Smooth muscle cell (in vitro differentiated cells): ENCODE results near the gene PALM. TPM values are rescaled to one million over a fixed set of nuclear protein-coding genes. Genes with fewer than 3 reads are reported as not detected.
"Not testable (repeated sequence)": the region's sequence is repeated elsewhere in the genome, so short reads cannot be mapped to it uniquely, and the experiment has no call there.

Experiments
- DNase-seq: peaks from one replicate; lab custom pipeline; 2025; ENCODE audit not compliant: unreplicated experiment; lab: John Stamatoyannopoulos, UW
- H2AFZ ChIP-seq: fragments of 200-600 bp; sonication (generic); 2 replicates; pipeline ENCODE4 v1.6.0; 2016; ENCODE audit warnings: antibody characterized with exemption, low read depth, mild to moderate bottlenecking
- H3F3A ChIP-seq: fragments of 200-600 bp; sonication (generic); 2 replicates; pipeline ENCODE4 v1.6.0; 2017; ENCODE audit warnings: antibody characterized with exemption, low read depth
- H3K27ac ChIP-seq: fragments of 200-600 bp; sonication (generic); 2 replicates; pipeline ENCODE4 v1.5.1; 2016; ENCODE audit warnings: low read depth, mild to moderate bottlenecking
- H3K27me3 ChIP-seq: fragments of 200-600 bp; sonication (generic); 2 replicates; pipeline ENCODE4 v1.6.1; 2016; ENCODE audit warnings: low read depth, mild to moderate bottlenecking
- H3K36me3 ChIP-seq: fragments of 200-600 bp; sonication (generic); 2 replicates; pipeline ENCODE4 v1.5.1; 2016; ENCODE audit warnings: low read depth
- H3K4me1 ChIP-seq: fragments of 200-600 bp; sonication (generic); 2 replicates; pipeline ENCODE4 v1.5.1; 2016; ENCODE audit warnings: low read depth
- H3K4me2 ChIP-seq: fragments of 200-600 bp; sonication (generic); 2 replicates; pipeline ENCODE4 v1.6.0; 2016; ENCODE audit warnings: mild to moderate bottlenecking
- H3K4me3 ChIP-seq: fragments of 200-600 bp; sonication (generic); 2 replicates; pipeline ENCODE4 v1.5.1; 2016; ENCODE audit warnings: mild to moderate bottlenecking
- H3K79me2 ChIP-seq: fragments of 200-600 bp; sonication (generic); 2 replicates; pipeline ENCODE4 v1.6.0; 2016; ENCODE audit warnings: low read depth, mild to moderate bottlenecking
- H3K9ac ChIP-seq: fragments of 200-600 bp; sonication (generic); 2 replicates; pipeline ENCODE4 v1.6.0; 2016; ENCODE audit warnings: low read depth
- H3K9me3 ChIP-seq: fragments of 200-600 bp; sonication (generic); replicated peaks from 2 replicates; pipeline ENCODE4 v1.5.1; 2016; ENCODE audit warnings: low read depth
- H4K20me1 ChIP-seq: fragments of 200-600 bp; sonication (generic); 2 replicates; pipeline ENCODE4 v1.6.0; 2016; ENCODE audit warnings: low read depth
- WGBS: methylation state at CpG from one replicate; pipeline ENCODE4 v1.1.7; 2016; ENCODE audit warnings: low lambda C conversion rate; 5-methylcytosine and 5-hydroxymethylcytosine counted together
- polyA plus RNA-seq: library from polyadenylated mRNA; unstranded; fragments of >200 nt; fragmentation: Nextera tagmentation; extraction: Ambion mirVana; gene quantifications from 2 replicates; pipeline ENCODE4 v1.2.1, GENCODE V29; 2016
- total RNA-seq: library from RNA; depleted of rRNA; stranded (reverse); fragments of >200 nt; gene quantifications from 2 replicates; pipeline ENCODE4 v1.2.3, GENCODE V29; 2014
- TF ChIP-seq, protein P1 (sequence below): fragments of 200-600 bp; sonication (generic); IDR thresholded peaks from 2 replicates; pipeline ENCODE4 v1.5.1; 2017; ENCODE audit warnings: borderline replicate concordance, mild to moderate bottlenecking, antibody characterized with exemption; ENCODE audit not compliant: insufficient read depth, poor library complexity, severe bottlenecking

PALM gene
- total and polyA plus RNA-seq, 2 experiments from 2014 or later = 11.1 to 16.6 TPM

DNA sequence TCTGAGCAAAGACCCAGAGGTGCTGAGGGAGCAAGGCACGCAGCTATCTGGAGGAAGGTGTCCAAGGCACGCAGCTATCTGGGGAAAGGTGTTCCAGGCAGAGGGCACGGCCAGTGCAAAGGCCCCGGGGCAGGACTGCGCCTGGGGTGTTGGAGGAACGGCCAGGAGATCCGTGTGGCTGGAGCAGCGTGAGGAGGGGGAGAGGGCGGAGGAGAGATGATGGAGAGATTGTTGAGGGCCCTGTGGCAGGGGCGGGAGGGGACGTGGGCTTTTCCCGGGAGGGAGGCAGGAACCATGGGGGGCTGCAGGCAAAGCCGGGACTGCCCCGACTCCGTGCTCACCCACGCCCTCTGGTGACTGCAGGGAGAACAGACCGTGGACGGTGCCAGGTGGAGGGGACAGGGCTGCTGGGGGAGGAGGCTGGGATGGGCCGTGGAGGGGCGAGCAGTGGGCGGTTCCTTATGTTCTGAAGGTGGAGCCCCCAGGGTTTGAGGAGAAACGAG is 28.9 kb downstream of the PALM start:
- no peaks in the 10 kb centered on the region for H3K79me2 ChIP-seq
- 59% methylated on average over 13 of the region's 22 CpGs for WGBS
- H4K20me1 ChIP-seq = no peaks in the 10 kb centered on the region
- H3K4me3 ChIP-seq = no peak overlapping the region
- H3K27me3 ChIP-seq = no peaks in the 10 kb centered on the region
- no peak overlapping the region for H3K27ac ChIP-seq
- no peaks in the 10 kb centered on the region for H3K36me3 ChIP-seq
- no peak for DNase-seq
- H3K9me3 ChIP-seq = no peaks in the 10 kb centered on the region
- TF ChIP-seq, protein P1, sequence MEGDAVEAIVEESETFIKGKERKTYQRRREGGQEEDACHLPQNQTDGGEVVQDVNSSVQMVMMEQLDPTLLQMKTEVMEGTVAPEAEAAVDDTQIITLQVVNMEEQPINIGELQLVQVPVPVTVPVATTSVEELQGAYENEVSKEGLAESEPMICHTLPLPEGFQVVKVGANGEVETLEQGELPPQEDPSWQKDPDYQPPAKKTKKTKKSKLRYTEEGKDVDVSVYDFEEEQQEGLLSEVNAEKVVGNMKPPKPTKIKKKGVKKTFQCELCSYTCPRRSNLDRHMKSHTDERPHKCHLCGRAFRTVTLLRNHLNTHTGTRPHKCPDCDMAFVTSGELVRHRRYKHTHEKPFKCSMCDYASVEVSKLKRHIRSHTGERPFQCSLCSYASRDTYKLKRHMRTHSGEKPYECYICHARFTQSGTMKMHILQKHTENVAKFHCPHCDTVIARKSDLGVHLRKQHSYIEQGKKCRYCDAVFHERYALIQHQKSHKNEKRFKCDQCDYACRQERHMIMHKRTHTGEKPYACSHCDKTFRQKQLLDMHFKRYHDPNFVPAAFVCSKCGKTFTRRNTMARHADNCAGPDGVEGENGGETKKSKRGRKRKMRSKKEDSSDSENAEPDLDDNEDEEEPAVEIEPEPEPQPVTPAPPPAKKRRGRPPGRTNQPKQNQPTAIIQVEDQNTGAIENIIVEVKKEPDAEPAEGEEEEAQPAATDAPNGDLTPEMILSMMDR = peak; percentile 44
- no peak overlapping the region for H2AFZ ChIP-seq
- H3F3A ChIP-seq = no peaks in the 10 kb centered on the region
- no peak overlapping the region for H3K4me2 ChIP-seq
- no peaks in the 10 kb centered on the region for H3K4me1 ChIP-seq
- no peak overlapping the region for H3K9ac ChIP-seq

DNA sequence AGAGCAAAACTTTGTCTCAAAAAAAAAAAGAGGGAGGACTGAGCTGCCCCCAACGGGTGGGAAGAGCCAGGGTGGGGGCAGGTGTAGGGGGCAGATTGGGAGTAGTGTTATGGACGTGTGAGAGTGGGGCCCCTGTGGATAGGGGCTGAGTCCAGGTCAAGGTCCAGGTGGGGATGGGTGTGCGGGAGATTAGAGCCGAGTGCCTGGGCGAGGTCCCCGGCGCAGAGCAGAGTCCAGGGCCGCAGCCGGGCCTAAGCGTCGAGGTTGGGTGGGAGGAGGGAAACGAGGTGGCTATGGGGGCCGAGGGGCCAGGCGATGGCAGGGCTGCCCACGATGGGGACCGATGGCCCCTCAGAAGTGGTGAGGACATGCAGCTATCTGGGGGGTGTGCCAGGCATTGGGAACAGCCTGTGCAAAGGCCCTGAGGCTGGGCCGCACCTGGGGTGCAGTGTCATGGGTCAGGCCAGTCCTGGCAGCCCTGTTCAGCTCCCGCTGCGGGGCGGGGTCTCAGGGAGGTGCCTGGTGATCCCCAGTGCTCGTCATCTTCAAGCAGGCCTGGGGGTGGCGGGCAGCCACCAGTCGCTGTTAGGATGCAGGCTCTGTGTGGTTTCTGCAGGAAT is 29.9 kb downstream of the PALM start:
- no peak for DNase-seq
- H3K27ac ChIP-seq = no peak overlapping the region
- no peaks in the 10 kb centered on the region for H3K79me2 ChIP-seq
- no peaks in the 10 kb centered on the region for H3F3A ChIP-seq
- TF ChIP-seq, protein P1 = no peak
- no peaks in the 10 kb centered on the region for H3K9me3 ChIP-seq
- no peaks in the 10 kb centered on the region for H3K36me3 ChIP-seq
- H4K20me1 ChIP-seq = no peaks in the 10 kb centered on the region
- H3K9ac ChIP-seq = no peak overlapping the region
- WGBS = 94% methylated on average over 20 of the region's 23 CpGs
- H3K27me3 ChIP-seq = no peaks in the 10 kb centered on the region
- no peak overlapping the region for H3K4me3 ChIP-seq
- no peaks in the 10 kb centered on the region for H3K4me1 ChIP-seq
- H3K4me2 ChIP-seq = no peak overlapping the region
- no peak overlapping the region for H2AFZ ChIP-seq

DNA sequence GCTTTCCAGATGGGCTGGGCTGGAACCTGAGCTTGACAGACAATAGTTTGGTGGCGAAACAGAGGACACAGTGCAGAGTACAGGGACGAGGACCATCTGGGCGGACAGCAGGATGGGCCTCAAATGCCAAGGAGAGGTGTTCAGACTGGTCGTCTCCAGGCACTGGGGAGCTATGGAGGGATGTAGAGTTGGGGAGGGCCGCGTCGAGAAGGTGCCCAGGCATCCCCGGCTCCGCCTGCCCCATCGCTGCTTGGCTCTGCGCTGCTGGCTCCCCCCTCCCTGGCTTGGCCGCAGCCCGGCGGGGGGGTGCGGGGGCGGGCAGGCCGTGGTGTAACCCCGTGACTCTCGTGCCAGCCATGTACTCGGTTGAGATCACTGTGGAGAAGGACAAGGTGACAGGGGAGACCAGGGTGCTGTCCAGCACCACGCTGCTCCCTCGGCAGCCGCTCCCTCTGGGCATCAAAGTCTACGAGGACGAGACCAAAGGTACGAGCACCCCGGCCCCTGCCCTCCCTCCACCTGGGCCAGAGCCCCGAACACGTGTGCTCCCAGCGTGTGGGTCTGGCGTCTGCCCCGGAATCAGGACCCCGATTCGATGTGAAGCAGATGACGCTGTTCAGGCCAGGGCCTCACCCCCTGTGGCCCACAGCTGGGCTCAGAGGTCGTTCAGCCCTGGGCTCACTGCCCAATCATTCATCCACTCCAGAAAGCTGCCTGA is 31.4 kb downstream of the PALM start:
- no peaks in the 10 kb centered on the region for H3K27me3 ChIP-seq
- H3K9ac ChIP-seq = no peak overlapping the region
- no peaks in the 10 kb centered on the region for H3F3A ChIP-seq
- no peaks in the 10 kb centered on the region for H3K79me2 ChIP-seq
- no peaks in the 10 kb centered on the region for H3K9me3 ChIP-seq
- no peaks in the 10 kb centered on the region for H3K36me3 ChIP-seq
- WGBS = 95% methylated on average over 26 of the region's 36 CpGs
- no peak for DNase-seq
- H4K20me1 ChIP-seq = no peaks in the 10 kb centered on the region
- H3K4me1 ChIP-seq = no peaks in the 10 kb centered on the region
- H3K4me2 ChIP-seq = no peak overlapping the region
- H2AFZ ChIP-seq = no peak overlapping the region
- TF ChIP-seq, protein P1 = no peak
- no peak overlapping the region for H3K27ac ChIP-seq
- H3K4me3 ChIP-seq = no peak overlapping the region

DNA sequence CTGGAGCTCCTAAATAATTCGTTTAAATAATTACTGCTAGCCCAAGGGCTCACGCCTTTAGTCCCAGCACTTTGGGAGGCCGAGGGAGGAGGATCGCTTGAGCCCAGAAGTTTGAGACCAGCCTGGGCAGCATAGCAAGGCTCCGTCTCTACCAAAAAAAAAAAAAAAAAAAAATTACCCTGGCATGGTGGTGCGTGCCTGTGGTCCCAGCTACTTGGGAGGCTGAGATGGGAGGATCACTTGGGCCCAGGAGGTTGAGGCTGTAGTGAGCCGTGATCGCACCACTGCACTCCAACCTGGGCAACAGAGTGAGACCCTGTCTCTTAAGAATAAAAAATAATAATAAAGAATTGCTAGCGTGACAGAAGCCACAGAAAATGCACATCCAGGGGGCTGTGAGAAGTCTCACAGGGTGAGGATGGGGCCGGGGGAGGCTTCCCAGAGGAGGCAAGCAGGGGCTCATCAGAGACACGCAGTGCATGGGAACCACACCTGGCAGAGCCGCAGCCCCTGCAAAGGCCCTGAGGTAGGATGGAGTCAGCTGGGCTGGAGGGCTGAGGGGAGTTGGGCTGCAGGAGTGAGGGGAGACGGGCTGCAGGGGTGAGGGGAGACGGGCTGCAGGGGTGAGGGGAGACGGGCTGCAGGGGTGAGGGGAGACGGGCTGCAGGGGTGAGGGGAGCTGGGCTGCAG is 32.2 kb downstream of the PALM start:
- not testable (repeated sequence) for H3K4me2 ChIP-seq, H3K79me2 ChIP-seq, H3K9me3 ChIP-seq, H2AFZ ChIP-seq, H3K9ac ChIP-seq, H3K4me3 ChIP-seq, H3K4me1 ChIP-seq, H4K20me1 ChIP-seq, H3K36me3 ChIP-seq, H3K27ac ChIP-seq, DNase-seq, H3K27me3 ChIP-seq, H3F3A ChIP-seq
- 86% methylated on average over 15 of the region's 16 CpGs for WGBS
